ENCODE results near the gene CMSS1. TPM values are rescaled to one million over a fixed set of nuclear protein-coding genes. Genes with fewer than 3 reads are reported as not detected.

CMSS1 gene
- total RNA-seq, 1 donor from 2014 or later, result 41.1 TPM

DNA sequence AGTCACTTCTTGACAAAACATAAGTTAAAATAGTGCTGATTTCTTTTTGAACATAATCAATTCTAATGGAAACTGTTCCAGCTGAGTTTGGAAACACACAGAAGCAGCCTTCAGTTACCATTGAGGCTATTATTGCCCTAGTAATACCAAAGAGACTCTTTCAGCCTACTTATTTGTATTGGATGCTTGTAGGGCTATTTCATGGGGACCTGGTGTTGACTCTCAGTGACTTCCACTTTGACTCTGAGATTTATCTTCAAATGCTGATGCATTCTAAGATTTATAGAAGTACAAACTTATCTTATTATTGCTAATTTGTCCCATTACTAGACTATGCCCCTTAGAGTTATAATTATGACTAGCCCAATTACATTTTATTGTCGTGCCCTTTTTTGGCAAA lies 67.4 kb downstream of the CMSS1 start:
- no peaks in the 10 kb centered on the region for H3K27me3 Mint-ChIP-seq
- ChIA-PET CTCF (no interaction called here), POLR2A (no interaction called here)
- H3K27ac Mint-ChIP-seq, result no peak overlapping the region
- DNase-seq (no peak), ATAC-seq (ENCODE audit: low read depth) (no peak)
- no peak overlapping the region for H3K4me3 Mint-ChIP-seq
- TF ChIP-seq CTCF (IDR thresholded peaks at IDR 0.05), result no peak
- no peaks in the 10 kb centered on the region for H3K4me1 Mint-ChIP-seq
- intact Hi-C loops (cut with micrococcal nuclease), result no loop called here
- no peaks in the 10 kb centered on the region for H3K9me3 Mint-ChIP-seq
- H3K36me3 Mint-ChIP-seq (ENCODE audit: low read depth), result peaks cover 2% of the 10 kb centered on the region

DNA sequence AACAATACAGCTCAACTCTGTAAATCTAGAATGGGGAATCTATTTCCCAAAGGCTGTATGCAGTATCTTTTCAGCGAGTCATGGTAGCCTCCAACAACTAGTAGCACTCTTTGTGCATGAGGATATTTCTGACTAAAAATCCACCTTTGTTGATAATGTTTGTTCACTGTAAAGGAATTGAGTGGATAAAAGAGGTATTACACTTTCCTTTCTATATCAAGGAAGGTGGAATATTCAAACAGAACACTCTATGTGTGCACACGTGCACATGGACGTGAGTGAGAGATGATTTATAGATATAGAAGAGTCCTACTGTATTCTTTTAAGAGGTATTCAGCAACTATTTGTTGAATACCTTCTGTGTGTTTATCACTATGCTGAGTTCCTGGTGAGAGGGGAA lies 68.2 kb downstream of the CMSS1 start:
- Mint-ChIP-seq H3K4me3 (no peak overlapping the region), H3K4me1 (no peaks in the 10 kb centered on the region), H3K27me3 (no peaks in the 10 kb centered on the region), H3K36me3 (ENCODE audit: low read depth) (peaks cover 2% of the 10 kb centered on the region), H3K27ac (no peak overlapping the region), H3K9me3 (no peaks in the 10 kb centered on the region)
- intact Hi-C loops (cut with micrococcal nuclease), result no loop called here
- DNase-seq (no peak), ATAC-seq (ENCODE audit: low read depth) (no peak)
- TF ChIP-seq CTCF (IDR thresholded peaks at IDR 0.05), result no peak
- ChIA-PET CTCF (no interaction called here), POLR2A (no interaction called here)

DNA sequence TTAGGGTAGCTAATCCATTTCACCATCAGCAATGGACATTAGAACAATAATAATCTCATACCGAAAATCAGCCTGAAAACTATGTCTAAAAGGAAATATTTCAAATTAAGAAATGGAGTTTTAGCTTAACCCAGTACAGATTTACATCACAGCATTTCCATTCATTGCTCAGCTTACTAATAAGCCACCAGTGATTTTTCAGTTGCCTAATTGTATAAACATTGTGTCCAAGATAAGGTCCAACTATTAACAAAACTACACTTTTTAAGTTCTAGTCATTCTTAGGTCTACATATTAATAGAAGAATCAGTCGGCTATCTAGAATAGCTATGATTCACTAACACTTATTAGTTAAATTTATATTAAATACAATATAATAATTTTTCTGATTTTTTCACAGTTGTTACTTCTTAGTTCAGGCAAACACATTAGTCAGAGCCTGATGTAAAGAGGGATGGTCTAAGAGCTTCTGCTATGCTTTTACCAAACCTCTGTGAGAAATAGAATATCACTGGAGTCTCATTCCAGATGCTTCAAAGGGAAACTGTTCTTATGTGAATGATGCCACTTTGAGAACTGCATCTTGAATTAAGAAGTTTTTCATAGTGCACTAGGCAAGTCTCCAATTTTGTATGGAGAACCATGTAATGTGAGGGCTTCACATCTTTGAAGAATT lies 74.1 kb downstream of the CMSS1 start:
- intact Hi-C loops (cut with micrococcal nuclease), result no loop called here
- peaks cover 2% of the 10 kb centered on the region for H3K36me3 Mint-ChIP-seq (ENCODE audit: low read depth)
- DNase-seq (no peak), ATAC-seq (ENCODE audit: low read depth) (no peak)
- H3K4me3 Mint-ChIP-seq, result no peak overlapping the region
- H3K27ac Mint-ChIP-seq, result no peak overlapping the region
- no peaks in the 10 kb centered on the region for H3K27me3 Mint-ChIP-seq
- H3K4me1 Mint-ChIP-seq, result peaks cover 19% of the 10 kb centered on the region
- TF ChIP-seq CTCF (IDR thresholded peaks at IDR 0.05), result no peak
- ChIA-PET POLR2A (no interaction called here), CTCF (no interaction called here)
- H3K9me3 Mint-ChIP-seq, result no peaks in the 10 kb centered on the region

- TF ChIP-seq CTCF (IDR thresholded peaks at IDR 0.05), result no peak
- H3K27me3 Mint-ChIP-seq, result no peaks in the 10 kb centered on the region
Observed at GRCh38 chr3:99892332-99892731, 74.7 kb downstream of the CMSS1 start.

DNA sequence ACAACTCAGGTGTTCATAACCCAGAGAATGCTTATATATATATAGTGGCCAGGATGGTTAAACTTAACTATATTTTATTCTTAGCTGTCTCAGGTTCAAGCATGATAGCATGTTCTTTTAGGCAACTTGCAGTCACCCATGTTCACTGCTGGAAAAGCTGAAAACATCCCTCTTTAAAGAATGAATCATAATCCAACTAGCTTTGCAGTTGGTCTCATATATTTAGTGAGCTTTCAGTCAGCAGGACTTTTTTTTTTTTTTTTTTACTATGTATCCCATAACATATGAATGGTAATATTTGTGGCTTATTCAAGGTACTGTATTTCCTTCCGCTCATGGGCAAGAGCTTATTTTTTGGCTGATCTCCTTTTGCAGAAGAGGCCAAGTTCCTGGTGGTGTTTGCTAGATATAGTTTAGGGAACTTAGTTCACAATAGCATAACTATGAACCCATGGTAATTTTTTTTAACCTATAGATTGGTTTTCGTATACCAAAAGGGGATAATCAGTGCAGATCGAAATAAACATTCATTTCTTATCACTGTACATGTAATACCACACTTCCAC lies 77.6 kb downstream of the CMSS1 start:
- intact Hi-C loops (cut with micrococcal nuclease), result no loop called here
- no peaks in the 10 kb centered on the region for H3K9me3 Mint-ChIP-seq
- POLR2A ChIA-PET, result no interaction called here
- no peak for TF ChIP-seq CTCF (IDR thresholded peaks at IDR 0.05)
- H3K4me3 Mint-ChIP-seq, result no peak overlapping the region
- peak overlapping the region; percentile 18 for H3K27ac Mint-ChIP-seq
- CTCF ChIA-PET, result no interaction called here
- H3K4me1 Mint-ChIP-seq, result peaks cover 19% of the 10 kb centered on the region
- DNase-seq, result no peak
- no peak for ATAC-seq (ENCODE audit: low read depth)
- no peaks in the 10 kb centered on the region for H3K36me3 Mint-ChIP-seq (ENCODE audit: low read depth)
- no peaks in the 10 kb centered on the region for H3K27me3 Mint-ChIP-seq

More at GRCh38 chr3:99892332-99892731, 74.7 kb downstream of the CMSS1 start:
- Mint-ChIP-seq H3K36me3 (ENCODE audit: low read depth) (no peaks in the 10 kb centered on the region), H3K4me3 (no peak overlapping the region), H3K9me3 (no peaks in the 10 kb centered on the region), H3K4me1 (peaks cover 19% of the 10 kb centered on the region), H3K27ac (no peak overlapping the region)
- intact Hi-C loops (cut with micrococcal nuclease), result no loop called here
- POLR2A ChIA-PET, result no interaction called here
- ATAC-seq (ENCODE audit: low read depth) (no peak), DNase-seq (no peak)
- CTCF ChIA-PET, result no interaction called here

Measured in activated B cell treated with CpG ODN at 0.5 μM for 24 hours (primary cell).